Erythroblast (primary cell): ENCODE measurements around the gene CCK.

ENCODE experiments used
- GATA1 ChIP-seq: IDR thresholded peaks from 2 replicates; pipeline ENCODE4 v1.6.1; 2011; ENCODE audit warnings: low read depth, mild to moderate bottlenecking, control low read depth, low read length, moderate library complexity
- POLR2A ChIP-seq: IDR thresholded peaks from 2 replicates; pipeline ENCODE4 v1.6.1; 2011; ENCODE audit warnings: mild to moderate bottlenecking, low read length

GRCh38 chr3:42228796-42229195 lies 37.2 kb downstream of the CCK start:
- TF ChIP-seq POLR2A (no peak), GATA1 (no peak)
